HFF-Myc (cell line): ENCODE data around the gene ZNF407.

Experiments
- DNase-seq: peaks from one replicate; pipeline ENCODE4 v3.0.0-alpha.2; 2011; ENCODE audit warnings: low read depth; ENCODE audit errors: extremely low read depth
- H3K4me3 ChIP-seq: replicated peaks from 2 replicates; pipeline ENCODE4 v1.5.1; 2011; ENCODE audit warnings: low read depth, mild to moderate bottlenecking, control low read depth, low read length
- CTCF ChIP-seq: IDR thresholded peaks from 2 replicates; pipeline ENCODE4 v1.5.1; 2012; ENCODE audit warnings: mild to moderate bottlenecking, low read depth, low read length, control low read depth; ENCODE audit errors: missing control alignments

ZNF407 gene

GRCh38 chr18:74766251-74766650, 168.6 kb downstream of the ZNF407 start:
- no peak overlapping the region for H3K4me3 ChIP-seq
- DNase-seq = no peak
- no peak for TF ChIP-seq CTCF

- no peak overlapping the region for H3K4me3 ChIP-seq
- no peak for TF ChIP-seq CTCF
- peak; percentile 17 for DNase-seq
Measured at GRCh38 chr18:74768096-74768495, 170.4 kb downstream of the ZNF407 start.

GRCh38 chr18:74773171-74773624, 175.5 kb downstream of the ZNF407 start:
- no peak for DNase-seq

GRCh38 chr18:74774486-74774885, 176.8 kb downstream of the ZNF407 start:
- TF ChIP-seq CTCF = no peak
- DNase-seq = no peak

More at GRCh38 chr18:74773171-74773624, 175.5 kb downstream of the ZNF407 start:
- no peak overlapping the region for H3K4me3 ChIP-seq
- TF ChIP-seq CTCF = no peak

GRCh38 chr18:74775239-74775638, 177.6 kb downstream of the ZNF407 start:
- no peak for DNase-seq
- no peak overlapping the region for H3K4me3 ChIP-seq
- no peak for TF ChIP-seq CTCF

More at GRCh38 chr18:74774486-74774885, 176.8 kb downstream of the ZNF407 start:
- no peak overlapping the region for H3K4me3 ChIP-seq

GRCh38 chr18:74778191-74778847, 180.6 kb downstream of the ZNF407 start:
- H3K4me3 ChIP-seq = no peak overlapping the region
- DNase-seq = no peak
- TF ChIP-seq CTCF = no peak

- H3K4me3 ChIP-seq = no peak overlapping the region
- no peak for TF ChIP-seq CTCF
- no peak for DNase-seq
Measured at GRCh38 chr18:74784752-74785151, 187.1 kb downstream of the ZNF407 start.
